ENCODE data around the gene OCRL.
"Not testable (repeated sequence)": the region's sequence is repeated elsewhere in the genome, so short reads cannot be mapped to it uniquely, and the experiment has no call there.

OCRL gene

GRCh38 chrX:129540722-129541184 is 694 bp downstream of the OCRL start:
- no peak for DNase-seq

DNA sequence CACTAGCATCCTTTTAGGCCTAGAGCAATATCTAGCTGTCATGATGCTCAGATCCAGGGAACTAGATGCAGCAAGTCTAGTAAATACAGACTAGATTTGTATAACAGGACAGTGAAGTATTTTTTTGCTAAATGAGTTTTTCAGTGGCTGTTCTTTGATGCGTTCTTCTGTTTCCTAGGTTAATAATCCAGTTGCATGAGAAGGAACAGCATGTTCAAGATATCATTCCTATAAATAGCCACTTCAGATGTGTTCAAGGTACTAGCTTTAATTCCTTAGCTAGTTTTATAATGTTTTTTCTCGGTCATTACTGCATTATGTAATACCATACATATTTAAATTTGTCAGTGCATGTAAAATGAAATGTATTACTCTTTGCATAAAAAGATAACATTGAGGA is 4.7 kb downstream of the OCRL start:
- DNase-seq: no peak

- peak; percentile 6 for DNase-seq
Measured at GRCh38 chrX:129545408-129545807, 5.3 kb downstream of the OCRL start.

DNA sequence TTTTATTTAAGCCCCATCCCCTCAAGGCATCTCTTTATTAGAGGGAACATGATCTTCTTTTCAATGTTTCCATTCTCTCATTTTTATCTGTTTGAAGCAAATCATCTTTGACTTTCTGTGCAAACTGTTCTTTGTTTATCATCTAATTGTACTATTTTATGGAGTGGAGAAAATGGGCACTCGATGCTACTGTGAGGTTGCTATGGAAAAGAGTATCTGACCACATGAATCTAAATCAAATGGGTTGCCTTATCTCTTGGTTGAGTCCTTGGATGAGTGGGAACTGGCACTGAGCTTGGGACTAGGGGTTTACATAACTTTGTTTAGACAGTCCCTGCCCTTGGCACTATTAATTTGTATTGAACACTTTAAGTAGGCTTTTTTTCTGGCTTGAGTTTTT is 9.1 kb downstream of the OCRL start:
- no peak for DNase-seq

GRCh38 chrX:129553619-129554288 is 13.7 kb downstream of the OCRL start:
- no peak for DNase-seq

GRCh38 chrX:129554816-129555215 is 14.8 kb downstream of the OCRL start:
- not testable (repeated sequence) for DNase-seq

DNA sequence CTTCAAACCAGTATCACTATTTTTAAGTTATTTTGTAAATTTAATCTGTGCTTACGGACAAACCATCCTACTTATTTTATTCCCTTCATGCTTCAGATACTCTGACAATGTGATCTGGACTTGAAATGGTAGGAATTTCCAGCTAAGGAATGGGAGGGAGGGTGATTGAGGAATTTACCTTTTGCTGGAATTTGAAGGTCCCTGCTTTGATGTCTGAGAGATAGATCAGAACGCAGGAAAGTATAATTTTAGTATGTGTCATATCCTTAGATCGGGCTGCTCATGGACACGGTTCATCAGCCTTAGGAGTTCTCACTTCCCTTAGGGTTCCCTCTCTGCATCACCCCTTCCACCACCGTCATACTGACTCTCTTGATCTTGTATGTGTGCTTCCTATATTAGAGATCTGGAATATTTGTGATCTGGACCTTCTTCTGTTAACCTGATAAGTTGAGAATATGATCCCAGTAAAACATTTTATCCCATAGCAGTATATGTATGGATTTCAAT is 16.8 kb downstream of the OCRL start:
- no peak for DNase-seq

DNA sequence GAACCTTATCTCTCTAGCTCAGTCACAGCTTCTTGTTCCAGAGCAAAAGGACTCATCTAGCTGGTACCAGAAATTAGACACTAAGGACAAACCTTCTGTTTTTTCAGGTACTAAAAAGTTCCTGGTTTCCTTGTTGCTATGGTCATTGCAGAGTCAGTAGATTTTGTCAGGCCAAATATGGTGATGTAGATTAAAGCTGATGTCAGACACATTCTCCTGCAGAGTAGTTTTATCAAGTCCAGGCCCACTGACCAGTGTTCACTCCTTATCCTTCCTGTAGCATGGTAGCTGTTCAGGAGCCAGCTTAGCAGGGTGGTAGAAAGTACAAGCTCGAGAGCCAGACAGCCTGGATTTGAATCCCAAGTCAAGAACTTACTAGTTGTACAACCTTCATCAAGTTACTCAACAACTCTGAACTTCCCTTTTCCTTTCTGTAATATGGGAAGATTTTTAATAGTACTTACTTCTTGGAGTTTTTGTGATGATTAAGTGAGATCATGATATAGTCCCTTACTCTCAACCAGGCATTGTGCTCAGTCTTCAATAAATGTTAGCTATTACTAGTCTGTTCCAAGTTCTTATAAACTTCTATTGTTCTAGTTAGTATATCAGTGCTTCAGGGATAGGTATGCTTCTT is 17.9 kb downstream of the OCRL start:
- no peak for DNase-seq

GRCh38 chrX:129559783-129560182 is 19.7 kb downstream of the OCRL start:
- DNase-seq: no peak

DNA sequence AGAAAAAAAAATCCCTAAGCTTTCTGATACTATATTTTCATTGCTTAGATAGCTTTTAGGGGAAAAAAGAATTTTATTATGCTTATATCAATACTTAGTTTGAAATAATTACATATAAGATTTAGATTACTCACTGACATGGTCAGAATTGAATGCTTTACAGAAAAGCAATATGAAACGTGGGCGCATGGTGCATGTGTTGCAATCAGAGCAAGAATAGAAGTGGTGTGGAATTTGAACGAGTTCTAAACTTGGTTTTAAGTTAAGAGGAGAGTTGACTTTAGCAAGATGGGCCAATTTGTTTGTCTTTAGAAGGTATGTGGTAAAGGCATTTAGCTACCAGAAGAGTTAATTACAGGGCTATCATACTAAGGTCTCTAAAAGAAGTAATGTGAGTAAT is 21.4 kb downstream of the OCRL start:
- no peak for DNase-seq

GRCh38 chrX:129564345-129564744 is 24.3 kb downstream of the OCRL start:
- not testable (repeated sequence) for DNase-seq

DNA sequence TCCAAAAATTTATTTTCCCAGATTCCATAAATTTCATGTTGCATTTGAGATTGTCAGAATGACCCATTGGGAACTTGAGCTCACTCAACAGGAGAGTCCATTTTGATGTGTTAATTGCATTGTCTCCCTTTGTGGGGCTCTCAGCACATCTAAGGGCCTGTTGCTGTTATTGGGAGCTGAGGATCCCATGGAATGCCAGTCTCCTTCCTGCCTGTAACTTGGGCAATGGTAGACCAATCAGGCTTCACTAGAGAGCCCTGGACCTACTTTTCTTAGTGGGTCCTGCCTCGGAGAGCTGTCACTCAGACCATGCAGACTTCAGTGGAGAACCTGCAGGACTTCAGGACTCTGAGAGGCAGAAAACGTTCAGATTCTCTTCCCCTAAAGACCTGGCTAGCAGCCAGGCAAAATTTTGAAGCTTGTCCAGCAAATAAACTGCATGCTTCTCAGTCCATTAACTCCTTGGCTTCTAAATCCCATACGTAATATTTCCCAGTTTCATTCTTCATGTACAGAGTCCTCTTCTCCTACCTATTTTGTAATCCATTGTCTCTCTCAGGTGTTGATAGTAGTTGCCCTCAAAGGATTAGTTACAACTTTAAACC is 25.1 kb downstream of the OCRL start:
- DNase-seq: no peak

- DNase-seq: no peak
Measured at GRCh38 chrX:129566073-129566472, 26.0 kb downstream of the OCRL start.

- DNase-seq: no peak
Measured at GRCh38 chrX:129568349-129568748, 28.3 kb downstream of the OCRL start.

- no peak for DNase-seq
Measured at GRCh38 chrX:129572422-129572821, 32.4 kb downstream of the OCRL start.

DNA sequence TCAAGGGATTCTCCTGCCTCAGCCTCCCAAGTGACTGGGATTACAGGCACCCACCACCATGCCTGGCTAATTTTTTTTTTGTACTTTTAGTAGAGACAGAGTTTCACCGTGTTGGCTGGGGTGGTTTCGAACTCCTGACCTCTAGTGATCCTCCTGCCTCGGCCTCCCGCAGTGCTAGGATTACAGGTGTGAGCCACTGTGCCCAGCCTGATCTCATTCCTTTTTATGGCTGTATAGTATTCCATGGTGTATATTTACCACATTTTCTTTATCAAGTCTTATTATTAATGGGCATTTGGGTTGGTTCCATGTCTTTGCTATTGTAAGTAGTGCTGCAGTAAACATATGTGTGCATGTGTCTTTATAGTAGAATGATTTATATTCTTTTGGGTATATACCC is 33.6 kb downstream of the OCRL start:
- DNase-seq: not testable (repeated sequence)

DNA sequence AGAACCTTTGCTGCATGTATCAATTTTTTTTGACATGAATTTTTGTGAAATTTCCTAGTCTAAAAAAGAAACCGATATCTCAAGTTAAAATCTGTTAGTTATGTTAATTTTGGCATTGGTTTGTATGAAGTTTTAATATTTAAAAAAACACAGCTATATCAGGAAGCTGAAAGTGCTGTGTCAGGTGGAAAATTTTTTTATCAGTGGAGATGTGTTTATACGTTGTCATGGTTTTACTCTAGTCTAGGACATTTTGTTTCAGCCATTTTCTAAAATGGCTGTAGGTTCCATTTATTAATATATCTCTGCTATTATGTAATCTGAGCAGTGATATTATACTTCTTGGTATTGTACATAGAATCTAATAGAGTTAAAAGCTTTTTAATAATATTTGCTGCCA is 34.2 kb downstream of the OCRL start:
- no peak for DNase-seq

DNA sequence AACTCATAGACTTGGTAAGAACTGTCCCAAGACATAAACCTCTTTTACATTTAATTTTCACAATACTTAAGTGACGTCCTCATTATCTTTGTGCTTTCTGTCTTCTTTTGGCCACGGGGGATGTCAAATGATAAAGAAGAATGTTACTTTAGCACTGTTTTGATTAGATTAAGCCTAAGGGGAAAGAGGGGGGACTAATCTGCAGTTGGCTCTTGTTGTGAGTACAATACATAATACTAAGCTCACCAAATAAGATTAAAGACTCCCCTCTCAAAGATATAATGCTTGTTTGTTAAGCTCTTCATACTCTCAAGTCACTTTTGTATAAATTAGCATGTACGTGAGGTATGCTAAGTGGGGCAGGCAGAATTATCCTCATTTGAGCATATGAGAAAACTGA is 36.5 kb downstream of the OCRL start:
- DNase-seq: no peak

- no peak for DNase-seq
Measured at GRCh38 chrX:129577473-129577872, 37.4 kb downstream of the OCRL start.

- no peak for DNase-seq
Measured at GRCh38 chrX:129577877-129578276, 37.8 kb downstream of the OCRL start.

DNA sequence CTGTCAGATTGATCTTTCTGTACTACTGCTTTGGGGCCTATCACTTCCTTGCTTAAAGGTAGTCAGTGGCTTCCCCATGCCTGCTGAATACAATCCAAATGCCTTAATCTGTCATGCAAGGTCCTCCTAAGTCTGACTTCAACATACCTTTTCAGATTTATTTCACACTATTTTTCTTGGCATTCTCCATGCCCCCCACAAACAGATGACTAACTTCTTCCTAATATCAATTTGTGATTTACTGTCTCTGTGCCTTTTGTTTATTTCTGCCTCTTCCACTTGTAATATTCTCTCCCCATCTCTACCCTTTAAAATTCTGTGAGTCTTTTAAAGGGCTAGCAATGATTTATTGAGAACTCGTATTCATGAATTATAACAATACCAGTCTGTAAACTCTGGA is 41.8 kb downstream of the OCRL start:
- no peak for DNase-seq

DNA sequence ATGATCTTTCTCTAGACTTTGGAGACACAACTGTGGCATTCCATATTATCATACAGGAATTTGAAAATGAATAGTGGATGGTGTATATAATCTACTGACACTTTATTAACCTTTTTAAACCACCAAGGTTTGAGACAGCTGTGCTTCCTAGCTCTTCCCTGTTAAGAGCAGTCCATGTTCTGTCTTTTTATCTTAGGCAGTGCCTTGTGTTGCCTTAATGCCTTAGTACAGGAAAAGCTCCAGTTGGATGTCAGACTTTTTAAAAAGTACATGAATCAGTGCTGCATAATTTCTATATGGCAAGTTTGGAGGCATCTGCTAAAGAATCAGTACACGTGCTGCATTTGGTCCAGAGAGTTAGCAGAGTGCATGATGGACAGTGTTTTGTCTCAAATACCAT is 45.1 kb downstream of the OCRL start:
- no peak for DNase-seq

- DNase-seq: no peak
Measured at GRCh38 chrX:129585691-129586090, 45.6 kb downstream of the OCRL start.

DNA sequence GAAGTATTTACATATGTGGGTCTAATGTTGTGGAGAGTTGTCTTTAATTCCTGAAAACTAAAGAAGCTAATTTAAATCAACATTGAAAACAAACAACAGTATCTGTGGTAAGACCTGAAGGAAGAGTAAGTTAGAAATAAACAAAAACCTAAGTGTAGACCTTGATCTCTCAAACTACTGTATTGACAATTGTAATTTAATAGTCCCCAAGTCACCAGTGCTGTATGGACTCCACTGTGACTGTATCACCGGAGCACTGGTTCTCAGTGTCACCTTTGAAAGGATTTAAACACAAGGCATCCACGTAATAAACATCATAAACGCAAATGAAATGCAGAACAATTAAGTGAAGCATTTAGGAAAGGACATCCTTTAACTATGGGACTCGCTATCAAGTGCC is 46.4 kb downstream of the OCRL start:
- no peak for DNase-seq
